ENCODE data around the gene METTL15.

- TF ChIP-seq CTCF (IDR thresholded peaks at IDR 0.05) (no peak), POLR2A (IDR thresholded peaks at IDR 0.05) (no peak)
Measured at GRCh38 chr11:28170759-28171158, 62.6 kb downstream of the METTL15 start.
